CD14-positive monocyte (primary cell): ENCODE results near the gene GOLPH3L. TPM values are rescaled to one million over a fixed set of nuclear protein-coding genes. Genes with fewer than 3 reads are reported as not detected.
A peak's percentile ranks its signal among the peaks of the same experiment; 100 is the strongest.
"Not testable (repeated sequence)": the region's sequence is repeated elsewhere in the genome, so short reads cannot be mapped to it uniquely, and the experiment has no call there.

ENCODE experiments used
- DNase-seq, 3 donors: peaks; one replicate each; pipeline ENCODE4 v3.0.0-alpha.2; 2011 to 2022
- H2AFZ ChIP-seq: 2 replicates; pipeline ENCODE4 v1.6.0; 2012; ENCODE audit warnings: mild to moderate bottlenecking, low read depth, low read length, inconsistent platforms; ENCODE audit not compliant: insufficient read depth, poor library complexity, severe bottlenecking
- H3K27ac ChIP-seq, 2 donors: 1 replicate in 1 of 2; 2 replicates in 1 of 2; pipeline ENCODE4 v1.5.1; 2012 to 2013; ENCODE audit warnings: low read length in 2 of 2, control low read depth in 1 of 2, inconsistent platforms in 1 of 2, low read depth in 1 of 2, mild to moderate bottlenecking in 1 of 2
- H3K27me3 ChIP-seq, 2 donors: one replicate each; pipeline versions ENCODE4 v1.6.0 to v1.6.1; 2011 to 2013; ENCODE audit warnings: low read length in 2 of 2; ENCODE audit not compliant: control insufficient read depth in 2 of 2, insufficient read depth in 2 of 2
- H3K36me3 ChIP-seq, 2 donors: replicated peaks in 1 of 2; 1 replicate in 1 of 2; 2 replicates in 1 of 2; pipeline versions ENCODE4 v1.5.1 to v1.6.1; 2012 to 2013; ENCODE audit warnings: low read length in 2 of 2, control low read depth in 1 of 2, inconsistent platforms in 1 of 2, mild to moderate bottlenecking in 1 of 2; ENCODE audit not compliant: insufficient read depth in 2 of 2, control insufficient read depth in 1 of 2
- H3K4me1 ChIP-seq, 2 donors: 1 replicate in 1 of 2; 2 replicates in 1 of 2; pipeline versions ENCODE4 v1.5.1 to v1.6.1; 2012 to 2013; ENCODE audit warnings: low read length in 2 of 2, control low read depth in 1 of 2, inconsistent platforms in 1 of 2, mild to moderate bottlenecking in 1 of 2, moderate library complexity in 1 of 2; ENCODE audit not compliant: insufficient read depth in 2 of 2, control insufficient read depth in 1 of 2
- H3K4me2 ChIP-seq: replicated peaks from 2 replicates; pipeline ENCODE3; 2012; ENCODE audit warnings: low read length, moderate library complexity, mild to moderate bottlenecking; ENCODE audit not compliant: poor library complexity, severe bottlenecking; ENCODE audit errors: extremely low read depth
- H3K4me3 ChIP-seq, 3 experiments: fragments of 200-600 bp in 1 of 3; sonication (generic) in 1 of 3; replicated peaks in 1 of 3; 1 replicate in 2 of 3; 2 replicates in 1 of 3; pipeline ENCODE4 v1.5.1; 2011 to 2013; ENCODE audit warnings: low read length in 3 of 3, mild to moderate bottlenecking in 3 of 3, control low read depth in 2 of 3, low read depth in 2 of 3, inconsistent platforms in 1 of 3, moderate library complexity in 1 of 3
- H3K79me2 ChIP-seq: 2 replicates; pipeline ENCODE4 v1.6.0; 2012; ENCODE audit warnings: mild to moderate bottlenecking, control low read depth, inconsistent platforms, low read length, moderate library complexity; ENCODE audit not compliant: insufficient read depth
- H3K9ac ChIP-seq: 2 replicates; pipeline ENCODE4 v1.6.0; 2017; ENCODE audit warnings: low read length, mild to moderate bottlenecking; ENCODE audit not compliant: insufficient read depth, poor library complexity, severe bottlenecking
- H3K9me3 ChIP-seq, 2 donors: replicated peaks in 1 of 2; 1 replicate in 1 of 2; 2 replicates in 1 of 2; pipeline versions ENCODE4 v1.5.1 to v1.6.1; 2012 to 2013; ENCODE audit warnings: low read length in 2 of 2, control low read depth in 1 of 2; ENCODE audit not compliant: control insufficient read depth in 1 of 2, insufficient read depth in 1 of 2
- H4K20me1 ChIP-seq: 2 replicates; pipeline ENCODE4 v1.6.0; 2012; ENCODE audit warnings: mild to moderate bottlenecking, low read length, control low read depth, moderate library complexity; ENCODE audit not compliant: insufficient read depth
- H3K27ac Mint-ChIP-seq, 7 donors: one replicate each; pipeline ENCODE4 v1.8.0; 2020; ENCODE audit warnings: mild to moderate bottlenecking in 7 of 7, mixed read lengths in 7 of 7, moderate library complexity in 6 of 7, inconsistent platforms in 2 of 7
- H3K27me3 Mint-ChIP-seq, 3 donors: one replicate each; pipeline ENCODE4 v1.8.0; 2021 to 2022; ENCODE audit warnings: low read depth in 3 of 3, mild to moderate bottlenecking in 3 of 3, mixed read lengths in 3 of 3, moderate library complexity in 3 of 3, inconsistent platforms in 1 of 3
- H3K36me3 Mint-ChIP-seq, 2 donors: one replicate each; pipeline ENCODE4 v1.8.0; 2020; ENCODE audit warnings: mixed read lengths in 2 of 2, inconsistent platforms in 1 of 2, mild to moderate bottlenecking in 1 of 2
- H3K4me1 Mint-ChIP-seq: one replicate; pipeline ENCODE4 v1.8.0; 2020; ENCODE audit warnings: mild to moderate bottlenecking, mixed read lengths
- H3K4me3 Mint-ChIP-seq, 2 donors: one replicate each; pipeline ENCODE4 v1.8.0; 2020; ENCODE audit warnings: mild to moderate bottlenecking in 2 of 2, mixed read lengths in 2 of 2, moderate library complexity in 1 of 2
- H3K9me3 Mint-ChIP-seq, 7 donors: one replicate each; pipeline ENCODE4 v1.8.0; 2020 to 2022; ENCODE audit warnings: mixed read lengths in 7 of 7, mild to moderate bottlenecking in 6 of 7, moderate library complexity in 6 of 7, inconsistent platforms in 2 of 7
- WGBS: methylation state at CpG from one replicate; pipeline ENCODE4 v1.1.5; 2013; ENCODE audit warnings: missing lambda C conversion rate; ENCODE audit not compliant: insufficient coverage; 5-methylcytosine and 5-hydroxymethylcytosine counted together
- intact Hi-C, 2 donors: fragments of 100-400 bp; cut with micrococcal nuclease; formaldehyde crosslinking; loops; one replicate each; pipeline versions ENCODE4 v1.15.0 to v1.15.1; 2023
- polyA plus RNA-seq, 3 donors: library from polyadenylated mRNA; depleted of rRNA in 1 of 3; unstranded in 2 of 3; stranded (reverse) in 1 of 3; fragments of 300-500 nt in 2 of 3; fragments of >200 nt in 1 of 3; fragmentation: Illumina TruSeq in 2 of 3; gene quantifications; 1 replicate in 2 of 3; 2 replicates in 1 of 3; pipeline ENCODE4 v1.2.3, GENCODE V29; 2012 to 2021
- TF ChIP-seq, protein P1 (sequence below): fragments of 200-600 bp; IDR thresholded peaks from one replicate; pipeline ENCODE4 v1.8.0; 2022; ENCODE audit warnings: antibody characterized with exemption, mild to moderate bottlenecking

Gene GOLPH3L
- polyA plus RNA-seq, 3 donors: 1.5 to 9.7 (median 4.7) TPM

DNA sequence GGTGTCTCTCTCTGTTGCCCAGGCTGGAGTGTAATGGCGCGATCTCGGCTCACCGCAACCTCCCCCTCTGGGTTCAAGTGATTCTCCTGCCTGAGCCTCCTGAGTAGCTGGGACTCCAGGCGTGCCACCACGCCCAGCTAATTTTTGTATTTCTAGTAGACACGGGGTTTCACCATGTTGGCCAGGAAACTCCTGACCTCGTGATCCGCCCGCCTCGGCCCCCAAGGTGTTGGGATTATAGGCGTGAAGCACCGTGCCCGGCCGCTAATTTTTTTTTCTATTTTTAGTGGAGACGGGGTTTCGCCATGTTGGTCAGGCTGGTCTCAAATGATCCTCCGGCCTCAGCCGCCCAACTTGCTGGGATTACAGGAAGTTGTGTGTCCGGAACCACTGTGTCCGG lies 23.1 kb upstream of the GOLPH3L start:
- Histone ChIP-seq H3K36me3 (no peaks in the 10 kb centered on the region), H3K27ac (no peak overlapping the region), H3K27me3 (no peaks in the 10 kb centered on the region), H3K4me3 (no peak overlapping the region), H3K79me2 (no peaks in the 10 kb centered on the region), H3K9me3 (peaks cover 0 to 12% of the 10 kb centered on the region in 2 donors), H3K4me1 (no peaks in the 10 kb centered on the region), H2AFZ (no peak overlapping the region), H4K20me1 (peaks cover 24% of the 10 kb centered on the region), H3K9ac (no peak overlapping the region), H3K4me2 (no peak overlapping the region)
- peaks cover 0 to 33% (median 2%) of the 10 kb centered on the region in 7 donors for H3K9me3 Mint-ChIP-seq
- H3K27me3 Mint-ChIP-seq: peaks cover 0 to 3% (median 0%) of the 10 kb centered on the region in 3 donors
- TF ChIP-seq, protein P1, sequence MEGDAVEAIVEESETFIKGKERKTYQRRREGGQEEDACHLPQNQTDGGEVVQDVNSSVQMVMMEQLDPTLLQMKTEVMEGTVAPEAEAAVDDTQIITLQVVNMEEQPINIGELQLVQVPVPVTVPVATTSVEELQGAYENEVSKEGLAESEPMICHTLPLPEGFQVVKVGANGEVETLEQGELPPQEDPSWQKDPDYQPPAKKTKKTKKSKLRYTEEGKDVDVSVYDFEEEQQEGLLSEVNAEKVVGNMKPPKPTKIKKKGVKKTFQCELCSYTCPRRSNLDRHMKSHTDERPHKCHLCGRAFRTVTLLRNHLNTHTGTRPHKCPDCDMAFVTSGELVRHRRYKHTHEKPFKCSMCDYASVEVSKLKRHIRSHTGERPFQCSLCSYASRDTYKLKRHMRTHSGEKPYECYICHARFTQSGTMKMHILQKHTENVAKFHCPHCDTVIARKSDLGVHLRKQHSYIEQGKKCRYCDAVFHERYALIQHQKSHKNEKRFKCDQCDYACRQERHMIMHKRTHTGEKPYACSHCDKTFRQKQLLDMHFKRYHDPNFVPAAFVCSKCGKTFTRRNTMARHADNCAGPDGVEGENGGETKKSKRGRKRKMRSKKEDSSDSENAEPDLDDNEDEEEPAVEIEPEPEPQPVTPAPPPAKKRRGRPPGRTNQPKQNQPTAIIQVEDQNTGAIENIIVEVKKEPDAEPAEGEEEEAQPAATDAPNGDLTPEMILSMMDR: no peak
- intact Hi-C loops: no loop called here
- H3K27ac Mint-ChIP-seq: peak overlapping the region in 1 of 7 donors; percentile 83
- no peak for DNase-seq
- no peaks in the 10 kb centered on the region for H3K4me1 Mint-ChIP-seq
- 100% methylated on average over 6 of the region's 21 CpGs for WGBS
- H3K36me3 Mint-ChIP-seq: peaks cover 0 to 4% of the 10 kb centered on the region in 2 donors
- H3K4me3 Mint-ChIP-seq: no peak overlapping the region

DNA sequence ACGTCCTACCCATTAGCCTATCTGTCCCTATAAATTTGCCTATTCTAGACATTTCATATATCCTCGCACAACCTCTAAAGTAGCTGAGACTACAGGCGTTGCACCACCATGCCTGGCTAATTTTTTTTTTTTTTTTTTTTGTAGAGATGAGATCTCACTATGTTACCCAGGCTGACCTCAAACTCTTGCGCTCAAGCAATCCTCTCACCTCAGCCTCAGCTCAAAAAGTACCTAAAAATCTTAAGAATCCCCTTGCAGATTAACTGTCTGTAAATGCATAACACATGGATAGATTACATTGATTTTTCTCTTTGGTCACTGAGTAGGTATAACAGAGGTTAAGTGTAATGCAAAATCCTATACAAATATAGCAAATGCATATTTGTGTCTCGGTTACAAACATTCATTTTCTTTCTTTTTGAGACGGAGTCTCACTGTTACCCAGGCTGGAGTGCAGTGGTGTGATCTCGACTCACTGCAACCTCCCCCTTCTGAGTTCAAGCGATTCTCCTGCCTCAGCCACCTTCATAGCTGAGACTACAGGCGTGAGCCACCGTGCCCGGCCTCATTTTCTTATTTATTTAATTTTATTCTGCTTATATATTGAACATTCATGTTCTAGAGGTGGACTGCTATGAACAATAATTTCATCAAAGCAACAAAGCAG lies 21.4 kb upstream of the GOLPH3L start:
- H3K4me1 Mint-ChIP-seq: no peaks in the 10 kb centered on the region

DNA sequence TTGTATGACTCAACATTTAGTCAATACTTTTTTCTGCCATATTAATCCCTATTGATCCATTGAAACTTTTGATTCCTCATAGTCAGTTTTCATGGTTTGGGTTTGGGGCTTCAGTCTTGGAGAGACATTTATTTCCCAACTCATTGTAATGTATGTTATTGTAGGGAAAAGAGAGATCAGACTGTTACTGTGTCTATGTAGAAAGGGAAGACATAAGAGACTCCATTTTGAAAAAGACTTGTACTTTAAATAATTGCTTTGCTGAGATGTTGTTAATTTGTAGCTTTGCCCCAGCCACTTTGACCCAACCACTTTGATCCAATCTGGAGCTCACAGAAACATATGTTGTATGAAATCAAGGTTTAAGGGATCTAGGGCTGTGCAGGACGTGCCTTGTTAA lies 12.1 kb upstream of the GOLPH3L start:
- H4K20me1 ChIP-seq, intact Hi-C loops, H3K4me1 ChIP-seq, DNase-seq, H3K9me3 Mint-ChIP-seq, H3K79me2 ChIP-seq, H3K9ac ChIP-seq, H3K27me3 Mint-ChIP-seq, H3K4me3 Mint-ChIP-seq, H3K27ac ChIP-seq, H3K9me3 ChIP-seq, H3K27ac Mint-ChIP-seq, H3K4me1 Mint-ChIP-seq, H3K27me3 ChIP-seq, H2AFZ ChIP-seq, H3K4me2 ChIP-seq, H3K4me3 ChIP-seq: not testable (repeated sequence)
- WGBS: no CpG with 5 or more reads among the region's 1 CpG
- H3K36me3 ChIP-seq: peaks cover 0 to 19% of the 10 kb centered on the region in 2 donors
- H3K36me3 Mint-ChIP-seq: peaks cover 6 to 18% of the 10 kb centered on the region in 2 donors

More for the DNA sequence above, 21.4 kb upstream of the GOLPH3L start:
- H3K27ac Mint-ChIP-seq: peak overlapping the region in 1 of 7 donors; percentile 33
- H3K79me2 ChIP-seq: no peaks in the 10 kb centered on the region
- no peak overlapping the region for H3K4me3 ChIP-seq
- H3K9me3 Mint-ChIP-seq: peaks cover 0 to 24% (median 2%) of the 10 kb centered on the region in 7 donors
- TF ChIP-seq, protein P1: no peak
- H3K4me1 ChIP-seq: no peaks in the 10 kb centered on the region
- H3K4me3 Mint-ChIP-seq: no peak overlapping the region
- no peak overlapping the region for H3K9ac ChIP-seq
- no peaks in the 10 kb centered on the region for H3K36me3 ChIP-seq
- H3K9me3 ChIP-seq: peaks cover 0 to 12% of the 10 kb centered on the region in 2 donors
- no peak overlapping the region for H2AFZ ChIP-seq
- H4K20me1 ChIP-seq: peaks cover 6% of the 10 kb centered on the region
- 89% methylated on average over 3 of the region's 11 CpGs for WGBS
- peaks cover 0 to 2% (median 0%) of the 10 kb centered on the region in 3 donors for H3K27me3 Mint-ChIP-seq
- no peak overlapping the region for H3K27ac ChIP-seq
- no peaks in the 10 kb centered on the region for H3K27me3 ChIP-seq
- H3K4me2 ChIP-seq: no peak overlapping the region
- no peak for DNase-seq
- no peaks in the 10 kb centered on the region for H3K36me3 Mint-ChIP-seq
- intact Hi-C loops: no loop called here
